WI38 (cell line): Measurements from ENCODE around the gene FOXJ1.
A peak's percentile ranks its signal among the peaks of the same experiment; 100 is the strongest.

Experiments used
- H3K4me3 ChIP-seq: 2 replicates; pipeline ENCODE4 v1.5.1; 2011; ENCODE audit warnings: low read depth, mild to moderate bottlenecking, control low read depth, low read length
- CTCF ChIP-seq: IDR thresholded peaks from 2 replicates; pipeline ENCODE4 v1.5.1; 2012; ENCODE audit warnings: low read depth, mild to moderate bottlenecking, control low read depth, low read length

The FOXJ1 gene

GRCh38 chr17:76147211-76148014 is 6.4 kb upstream of the FOXJ1 start:
- TF ChIP-seq CTCF, result peak; percentile 40; the same call in 1 of the 2 replicates
- H3K4me3 ChIP-seq, result no peak overlapping the region

GRCh38 chr17:76146053-76146851 is 5.2 kb upstream of the FOXJ1 start:
- TF ChIP-seq CTCF, result no peak
- no peak overlapping the region for H3K4me3 ChIP-seq

- no peak for TF ChIP-seq CTCF
- no peak overlapping the region for H3K4me3 ChIP-seq
Measured at GRCh38 chr17:76145231-76146052, 4.4 kb upstream of the FOXJ1 start.

- no peak for TF ChIP-seq CTCF
- no peak overlapping the region for H3K4me3 ChIP-seq
Measured at GRCh38 chr17:76142585-76143041, 1.6 kb upstream of the FOXJ1 start.

- TF ChIP-seq CTCF, result no peak
- no peak overlapping the region for H3K4me3 ChIP-seq
Measured at GRCh38 chr17:76142039-76142584, 1.1 kb upstream of the FOXJ1 start.

- no peak for TF ChIP-seq CTCF
- H3K4me3 ChIP-seq, result peak overlapping the region; percentile 59
Measured at GRCh38 chr17:76140661-76141211, 309 bp downstream of the FOXJ1 start.
